K562 (cell line): ENCODE measurements around the gene DSP. TPM values are rescaled to one million over a fixed set of nuclear protein-coding genes. Genes with fewer than 3 reads are reported as not detected.

Experiments
- ATAC-seq: fragments of 200-7000 bp; cut with Tn5 transposase; 3 replicates; pipeline ENCODE4 v1.9.1; 2020; ENCODE audit warnings: moderate library complexity
- Bru-seq: library from RNA; stranded (reverse); fragments of 400-500 nt; gene quantifications from one replicate; lab custom pipeline; 2021; lab: Mats Ljungman, UMichigan
- BruChase-seq, 2 experiments: library from RNA; stranded (reverse); fragments of 400-500 nt; gene quantifications; one replicate each; lab custom pipeline; 2021; lab: Mats Ljungman, UMichigan
- BruUV-seq: library from RNA; stranded (reverse); fragments of 400-500 nt; replicated peaks from 2 replicates; lab custom pipeline; 2021; lab: Mats Ljungman, UMichigan
- CTCF ChIA-PET: fragments of 300-600 bp; formaldehyde crosslinking; extraction: SDS; loops from one replicate; lab custom pipeline; 2021; ENCODE audit warnings: low intra/inter-chr PET ratio; lab: Yijun Ruan, JAX
- POLR2A ChIA-PET: fragments of 300-600, 350-650 bp; sonication (Branson Sonifier 250); formaldehyde crosslinking; extraction: SDS; loops from one replicate; lab custom pipeline; 2021; ENCODE audit warnings: antibody characterized with exemption, inconsistent platforms; lab: Yijun Ruan, JAX
- DNase-seq, 4 experiments: peaks; one replicate each; pipeline versions ENCODE4 v3.0.0 to v3.0.0-alpha.2; 2011 to 2018; ENCODE audit warnings: low spot score in 3 of 4, mixed read lengths in 3 of 4; ENCODE audit errors: extremely low read depth in 1 of 4
- FAIRE-seq: peaks from 2 replicates; lab custom pipeline; 2011; peaks lifted over from hg19 to GRCh38; lab: Jason Lieb, UNC
- H2AFZ ChIP-seq: 2 replicates; pipeline ENCODE4 v1.6.0; 2011; ENCODE audit warnings: low read depth, low read length, control low read depth, inconsistent platforms
- H3K27ac ChIP-seq: fragments of 200-600 bp; 3 replicates; pipeline ENCODE4 v1.8.0; 2011; ENCODE audit warnings: low read depth, mild to moderate bottlenecking, control low read depth, inconsistent platforms, low read length, moderate library complexity, mixed read lengths; ENCODE audit errors: extremely low read depth
- H3K27me3 ChIP-seq, 2 experiments: fragments of 300-600 bp in 1 of 2; 2 replicates in 1 of 2; 3 replicates in 1 of 2; pipeline versions ENCODE4 v1.6.0 to v1.8.0; 2011; ENCODE audit warnings: inconsistent platforms in 2 of 2, low read length in 2 of 2, mild to moderate bottlenecking in 1 of 2, mixed read lengths in 1 of 2, moderate library complexity in 1 of 2; ENCODE audit not compliant: control insufficient read depth in 2 of 2, insufficient read depth in 2 of 2
- H3K36me3 ChIP-seq: fragments of 300-600 bp; 3 replicates; pipeline ENCODE4 v1.8.0; 2011; ENCODE audit warnings: mild to moderate bottlenecking, low read length, inconsistent platforms; ENCODE audit not compliant: control insufficient read depth, insufficient read depth
- H3K4me1 ChIP-seq, 2 experiments: fragments of 200-600 bp in 1 of 2; replicated peaks in 1 of 2; 2 replicates in 1 of 2; 3 replicates in 1 of 2; pipeline versions ENCODE4 v1.5.1 to v1.8.0; 2011; ENCODE audit warnings: inconsistent platforms in 2 of 2, low read length in 2 of 2, mild to moderate bottlenecking in 1 of 2, mixed read lengths in 1 of 2, moderate library complexity in 1 of 2; ENCODE audit not compliant: control insufficient read depth in 2 of 2, insufficient read depth in 2 of 2
- H3K4me2 ChIP-seq: 2 replicates; pipeline ENCODE4 v1.6.1; 2011; ENCODE audit warnings: low read length, control low read depth, inconsistent platforms, mixed read lengths; ENCODE audit not compliant: insufficient read depth
- H3K4me3 ChIP-seq: fragments of 200-600 bp; sonication (generic), shearing (Covaris generic); 2 replicates; pipeline ENCODE4 v1.5.1; 2016; ENCODE audit warnings: control low read depth, inconsistent platforms
- H3K79me2 ChIP-seq: fragments of 200-600 bp; 3 replicates; pipeline ENCODE4 v1.8.0; 2011; ENCODE audit warnings: low read length, inconsistent platforms; ENCODE audit not compliant: control insufficient read depth, insufficient read depth
- H3K9ac ChIP-seq, 2 experiments: 2 replicates each; pipeline versions ENCODE4 v1.6.0 to v1.6.1; 2011; ENCODE audit warnings: low read depth in 2 of 2, low read length in 2 of 2, control low read depth in 1 of 2, inconsistent platforms in 1 of 2, mild to moderate bottlenecking in 1 of 2, mixed read lengths in 1 of 2; ENCODE audit not compliant: insufficient read depth in 1 of 2
- H3K9me1 ChIP-seq: one replicate; pipeline ENCODE4 v1.6.0; 2011; ENCODE audit warnings: inconsistent platforms, mild to moderate bottlenecking, low read length, moderate library complexity; ENCODE audit not compliant: control insufficient read depth, insufficient read depth
- H3K9me3 ChIP-seq: replicated peaks from 2 replicates; pipeline ENCODE4 v1.5.1; 2011; ENCODE audit warnings: low read depth, low read length, inconsistent platforms; ENCODE audit not compliant: control insufficient read depth, insufficient read depth
- H4K20me1 ChIP-seq: replicated peaks from 2 replicates; pipeline ENCODE4 v1.6.1; 2011; ENCODE audit warnings: low read length, inconsistent platforms, mixed read lengths; ENCODE audit not compliant: control insufficient read depth, insufficient read depth
- ARHGAP35 ChIP-seq: fragments of 450-650 bp; IDR thresholded peaks from 2 replicates; pipeline ENCODE4 v1.6.1; 2018; ENCODE audit not compliant: partially characterized antibody
- BMI1 ChIP-seq: fragments of 150-350 bp; IDR thresholded peaks from 2 replicates; pipeline ENCODE4 v1.6.1; 2014; ENCODE audit warnings: low read length
- BRF1 ChIP-seq: IDR thresholded peaks from 3 replicates; pipeline ENCODE4 v1.6.1; 2011; ENCODE audit warnings: borderline replicate concordance, mild to moderate bottlenecking; ENCODE audit not compliant: insufficient read length; ENCODE audit errors: extremely low read depth
- CBX2 ChIP-seq: fragments of 200-600 bp; sonication (generic); IDR thresholded peaks from one replicate; pipeline ENCODE4 v1.6.1; 2012; ENCODE audit warnings: mild to moderate bottlenecking, low read length, inconsistent platforms; ENCODE audit not compliant: insufficient read depth, poor library complexity, severe bottlenecking
- COPS2 ChIP-seq: fragments of 450-650 bp; conservative IDR thresholded peaks from 2 replicates; pipeline ENCODE4 v1.6.1; 2016; ENCODE audit warnings: mild to moderate bottlenecking, moderate library complexity
- MTA1 ChIP-seq: fragments of 450-650 bp; IDR thresholded peaks from 2 replicates; pipeline ENCODE4 v1.6.1; 2017; ENCODE audit warnings: borderline replicate concordance
- MTA2 ChIP-seq: fragments of 450-650 bp; IDR thresholded peaks from 2 replicates; pipeline ENCODE4 v1.6.1; 2016; ENCODE audit warnings: low read depth
- STAT5B ChIP-seq: fragments of 250-450 bp; sonication (Bioruptor Pico); IDR thresholded peaks from 2 replicates; pipeline ENCODE4 v1.8.0; 2021; ENCODE audit warnings: mild to moderate bottlenecking, inconsistent platforms
- YBX1 ChIP-seq: fragments of 450-650 bp; IDR thresholded peaks from 2 replicates; pipeline ENCODE4 v1.7.1; 2016; ENCODE audit warnings: mild to moderate bottlenecking
- ZNF224 ChIP-seq: sonication (generic); formaldehyde crosslinking; IDR thresholded peaks from 2 replicates; pipeline ENCODE4 v1.8.0; 2022; ENCODE audit warnings: mild to moderate bottlenecking, missing genetic modification reagents
- ZNF609 ChIP-seq: sonication (generic); formaldehyde crosslinking; IDR thresholded peaks from 2 replicates; pipeline ENCODE4 v1.8.1; 2023; ENCODE audit warnings: missing genetic modification reagents, mild to moderate bottlenecking, borderline replicate concordance
- ZNF764 ChIP-seq: fragments of 250-450 bp; sonication (Bioruptor Pico); IDR thresholded peaks from 2 replicates; pipeline ENCODE4 v1.4.0; 2020; ENCODE audit warnings: low read depth, mild to moderate bottlenecking, moderate library complexity
- ZNF778 ChIP-seq: fragments of 450-650 bp; formaldehyde crosslinking; IDR thresholded peaks from 2 replicates; pipeline ENCODE4 v1.4.0; 2020; ENCODE audit warnings: mild to moderate bottlenecking, moderate library complexity
- WGBS: fragments of 100-300 bp; shearing (Covaris generic); methylation state at CpG from one replicate; pipeline ENCODE4 v1.1.6; 2016; ENCODE audit warnings: low coverage, mixed read lengths; ENCODE audit not compliant: insufficient coverage; ENCODE audit errors: missing lambda C conversion rate; 5-methylcytosine and 5-hydroxymethylcytosine counted together
- in situ Hi-C: fragments of 300-500 bp; cut with MboI; formaldehyde crosslinking; loops from 4 replicates; pipeline ENCODE4 v1.15.0; 2018; ENCODE audit warnings: inconsistent platforms, mixed read lengths
- intact Hi-C: fragments of 100-400 bp; cut with micrococcal nuclease; formaldehyde crosslinking; loops from 2 replicates; pipeline ENCODE4 v1.14.2; 2022
- long read RNA-seq, 3 experiments: library from polyadenylated mRNA in 2 of 3; library from RNA in 1 of 3; unstranded in 2 of 3; stranded (forward) in 1 of 3; transcript quantifications; one replicate each; pipeline ENCODE4 v2.0.0, GENCODE V29; 2019 to 2022
- polyA minus RNA-seq, 3 experiments: library from RNA; depleted of rRNA, polyadenylated mRNA; stranded (reverse); fragments of >200 nt; gene quantifications; 2 replicates each; pipeline ENCODE4 v1.2.3, GENCODE V29; 2011
- polyA plus RNA-seq, 8 experiments: library from polyadenylated mRNA; depleted of rRNA in 4 of 8; stranded (reverse) in 5 of 8; unstranded in 3 of 8; fragments of >200 nt; fragmentation: Nextera tagmentation in 2 of 8; fragmentation: Illumina TruSeq in 1 of 8; extraction: Ambion mirVana in 2 of 8; extraction: Trizol in 1 of 8; gene quantifications; 2 replicates each; pipeline versions ENCODE4 v1.2.1 to v1.2.3, GENCODE V29; 2011 to 2014; ENCODE audit warnings: inconsistent platforms in 1 of 8, missing spikeins in 1 of 8
- total RNA-seq, 7 experiments: library from RNA; depleted of rRNA in 6 of 7; stranded (reverse); fragments of >200 nt in 6 of 7; fragmentation: Illumina TruSeq in 2 of 7; extraction: Trizol in 2 of 7; gene quantifications; 2 replicates each; pipeline versions ENCODE4 v1.2.1 to v1.2.3, GENCODE V29; 2011 to 2021; ENCODE audit warnings: low replicate concordance in 1 of 7

The DSP gene
- total RNA-seq (2011; cell fraction: chromatin; rRNA removed; ENCODE audit: low replicate concordance): 0.07 and 0.09 TPM in 2 replicates
- under 0.01 and 0.13 TPM in 2 replicates for total RNA-seq (2011; cell fraction: nucleolus; rRNA removed)
- not detected in 2 replicates for total RNA-seq (2011; cell fraction: nucleoplasm; rRNA removed)
- total RNA-seq (2014; rRNA removed) (under 0.01 and 0.04 TPM in 2 replicates), total RNA-seq (2014; rRNA removed; fragmentation: Illumina TruSeq; extraction: Trizol) (0.04 and 0.06 TPM in 2 replicates), total RNA-seq (2015; rRNA removed; fragmentation: Illumina TruSeq; extraction: Trizol) (under 0.01 TPM in 1 of 2 replicates, not detected in the other), total RNA-seq (2021) (0.24 and 0.27 TPM in 2 replicates), polyA plus RNA-seq (2011; rRNA removed) (0.03 TPM in 1 of 2 replicates, not detected in the other), polyA plus RNA-seq (2014; fragmentation: Illumina TruSeq; extraction: Trizol) (0.03 and 0.04 TPM in 2 replicates), polyA plus RNA-seq (2014; fragmentation: Nextera tagmentation; extraction: Ambion mirVana) (under 1 TPM in 1 of 2 experiments, not detected in 1; 0.01 TPM), polyA plus RNA-seq (2014; rRNA removed) (0.01 TPM in 1 of 2 replicates, not detected in the other), polyA minus RNA-seq (2011; rRNA and poly(A)+ RNA removed) (0.03 and 0.04 TPM in 2 replicates), Bru-seq, nascent RNA (percentile 21 among the genes with signal in this experiment), BruChase-seq, experiment 1, labeled RNA remaining after a 2-hour chase (percentile 19 among the genes with signal in this experiment), BruChase-seq, experiment 2, labeled RNA remaining after a 6-hour chase (percentile 23 among the genes with signal in this experiment)
- polyA plus RNA-seq (2011; cell fraction: cytosol; rRNA removed): 0.01 TPM in 1 of 2 replicates, not detected in the other
- polyA plus RNA-seq (2011; cell fraction: nucleus; rRNA removed): 0.01 and 0.04 TPM in 2 replicates
- 0.01 and 0.04 TPM in 2 replicates for polyA plus RNA-seq (2012)
- 1.4 TPM in 1 of 2 replicates, not detected in the other for polyA minus RNA-seq (2011; cell fraction: cytosol; rRNA and poly(A)+ RNA removed)
- under 0.01 and 0.13 TPM in 2 replicates for polyA minus RNA-seq (2011; cell fraction: nucleus; rRNA and poly(A)+ RNA removed)
- long read RNA-seq, experiment 1: 0 reads
- long read RNA-seq, experiment 2: 0 reads
- long read RNA-seq, experiment 3: 0 reads

- in situ Hi-C loops: no loop called here
- no peak within 1 kb of the TSS for H3K4me2 ChIP-seq
- H3K9me1 ChIP-seq: no peaks in the 10 kb centered on the region
- no TSS peak for BruUV-seq
- peaks cover 62 to 64% of the 10 kb centered on the region in 2 experiments for H3K27me3 ChIP-seq
- no peak within 1 kb of the TSS for H2AFZ ChIP-seq
- DNase-seq: peak in 3 of 4 experiments; percentile 25 to 74 (median 70)
- H3K4me3 ChIP-seq: no peak within 1 kb of the TSS
- ChIA-PET POLR2A (interaction anchor here (0.6 kb wide), 1 partner anchor 45 kb away, joined by 3 read pairs; no protein-coding TSS in a partner anchor), CTCF (no interaction called here)
- peaks cover 0 to 21% of the 10 kb centered on the region in 2 experiments; a peak in 2 of 5 replicates for H3K4me1 ChIP-seq
- intact Hi-C loops: no loop called here
- FAIRE-seq: no peak
- no peaks in the 10 kb centered on the region for H3K36me3 ChIP-seq
- peak; percentile 42 for ATAC-seq
- H3K79me2 ChIP-seq: no peaks in the 10 kb centered on the region
- H3K9me3 ChIP-seq: no peaks in the 10 kb centered on the region
- H3K27ac ChIP-seq: no peak within 1 kb of the TSS
- WGBS: 21% methylated on average over 67 of the region's 105 CpGs
- no peaks in the 10 kb centered on the region; the same call in 1 of the 2 replicates for H4K20me1 ChIP-seq
- no peak within 1 kb of the TSS for H3K9ac ChIP-seq
- TF ChIP-seq MTA2: no peak
- no peak for TF ChIP-seq ZNF609
- TF ChIP-seq COPS2: no peak
- no peak for TF ChIP-seq ZNF778 (CRISPR knock-in tag)
- TF ChIP-seq BRF1: no peak
- peak; percentile 30 for TF ChIP-seq CBX2
- 0 out of 2 replicates have a peak, but pooled peaks have one; percentile 5 for TF ChIP-seq BMI1
- no peak for TF ChIP-seq MTA1
- no peak for TF ChIP-seq YBX1
- no peak for TF ChIP-seq ARHGAP35
- TF ChIP-seq ZNF764 (CRISPR knock-in tag): no peak
- TF ChIP-seq STAT5B (CRISPR knock-in tag): no peak
- TF ChIP-seq ZNF224 (CRISPR knock-in tag): no peak
Measured at GRCh38 chr6:7541175-7542064, at the start of gene DSP. DSP (plus strand) TSS chr6:7541671; CDS start chr6:7541916, 245 bp downstream.
